GM21447 (cell line): ENCODE measurements around the gene ZDHHC14.
"Not testable (repeated sequence)": the region's sequence is repeated elsewhere in the genome, so short reads cannot be mapped to it uniquely, and the experiment has no call there.

Experiments used
- ATAC-seq: cut with Tn5 transposase; IDR thresholded peaks from one replicate; pipeline ENCODE4 v1.9.1; 2021; ENCODE audit not compliant: unreplicated experiment

Gene ZDHHC14

GRCh38 chr6:157462956-157463742 is 82.2 kb downstream of the ZDHHC14 start:
- no peak for ATAC-seq

DNA sequence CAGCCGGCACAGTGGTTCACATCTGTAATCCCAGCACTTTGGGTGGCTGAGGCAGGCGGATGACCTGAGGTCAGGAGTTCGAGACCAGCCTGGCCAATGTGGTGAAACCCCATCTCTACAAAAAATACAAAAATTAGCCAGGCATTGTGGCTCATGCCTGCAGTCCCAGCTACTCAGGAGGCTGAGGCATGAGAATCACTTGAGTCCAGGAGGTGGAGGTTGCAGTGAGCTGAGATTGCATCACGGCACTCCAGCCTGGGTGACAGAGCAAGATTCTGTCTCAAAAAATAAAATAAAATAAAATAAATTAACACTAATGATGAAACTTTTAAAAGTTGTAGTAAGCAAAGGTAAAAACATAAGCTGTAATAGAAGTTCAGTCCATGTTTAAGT is 82.7 kb downstream of the ZDHHC14 start:
- not testable (repeated sequence) for ATAC-seq

GRCh38 chr6:157464653-157465535 is 83.9 kb downstream of the ZDHHC14 start:
- peak; percentile 58 for ATAC-seq

DNA sequence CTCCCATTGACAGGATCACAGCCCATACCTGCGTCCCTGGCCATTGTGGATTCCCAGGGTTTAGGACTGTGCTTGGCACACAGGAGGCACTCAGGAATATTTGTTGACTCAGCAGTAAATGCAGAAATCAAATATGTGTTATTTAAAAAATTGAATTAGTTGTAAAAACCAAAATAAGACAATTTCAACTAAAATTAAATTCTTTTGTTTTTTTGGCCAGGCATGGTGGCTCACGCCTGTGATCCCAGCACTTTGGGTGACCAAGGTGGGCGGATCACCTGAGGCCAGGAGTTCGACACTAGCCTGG is 85.3 kb downstream of the ZDHHC14 start:
- ATAC-seq = no peak

GRCh38 chr6:157467339-157467738 is 86.3 kb downstream of the ZDHHC14 start:
- ATAC-seq = not testable (repeated sequence)

DNA sequence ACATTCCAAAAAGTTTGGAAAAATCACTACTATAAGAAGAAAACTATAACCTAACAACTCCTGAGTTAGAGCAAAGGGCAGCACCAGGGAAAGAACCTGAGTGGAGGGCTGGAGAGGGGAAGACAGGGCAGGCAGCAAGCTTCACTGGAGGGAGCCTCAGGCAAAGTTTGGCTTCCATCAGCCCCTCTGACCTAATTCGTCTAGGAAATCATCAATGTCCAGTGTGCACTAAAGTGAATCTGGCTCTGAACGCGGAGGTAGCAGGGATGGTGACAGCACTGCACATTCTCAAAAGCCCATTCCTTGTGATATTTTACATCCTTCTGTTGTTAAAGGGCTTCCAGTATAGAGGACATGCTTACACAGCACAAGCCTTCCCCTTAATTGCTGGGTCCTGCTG is 87.1 kb downstream of the ZDHHC14 start:
- no peak for ATAC-seq

DNA sequence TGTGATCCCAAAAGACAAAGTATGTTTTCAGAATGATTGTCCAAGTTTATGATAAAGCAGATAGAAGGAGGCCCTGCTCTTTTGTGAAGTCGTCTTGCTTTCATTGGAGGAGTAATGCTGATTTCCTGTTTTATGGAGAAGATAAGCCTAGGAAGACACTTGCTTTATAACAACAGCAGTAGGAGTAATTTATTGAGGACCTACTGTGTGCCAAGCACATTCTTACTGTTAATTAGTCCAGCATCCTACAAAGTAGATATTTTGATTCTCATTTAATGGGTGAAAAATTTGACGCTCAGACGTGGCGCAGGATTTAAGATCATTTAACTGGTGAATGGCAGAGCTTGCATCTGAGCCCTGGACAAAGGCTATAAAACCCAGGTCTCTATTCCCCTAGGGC is 87.6 kb downstream of the ZDHHC14 start:
- no peak for ATAC-seq

DNA sequence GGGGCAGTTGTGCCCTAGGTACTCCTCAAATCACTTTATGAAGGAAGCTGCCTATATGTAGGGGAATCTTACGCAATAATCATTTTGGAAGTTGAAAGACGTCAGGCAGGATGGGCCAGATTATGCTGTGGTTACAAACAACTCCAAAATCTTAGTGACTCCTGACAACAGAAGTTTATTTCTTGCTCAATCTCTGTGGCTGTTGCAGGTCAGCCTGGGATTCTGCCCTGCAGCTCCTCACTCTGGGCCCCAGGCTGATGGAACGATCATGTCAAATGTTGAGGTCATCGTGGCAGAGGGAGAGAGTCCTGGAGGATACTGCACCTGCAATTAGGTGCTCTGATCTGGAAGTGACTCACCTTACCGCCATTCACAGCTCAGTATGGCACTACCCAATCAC is 88.4 kb downstream of the ZDHHC14 start:
- ATAC-seq = no peak

- no peak for ATAC-seq
Observed at GRCh38 chr6:157471077-157471686, 90.2 kb downstream of the ZDHHC14 start.

GRCh38 chr6:157471895-157472686 is 91.1 kb downstream of the ZDHHC14 start:
- ATAC-seq = no peak

DNA sequence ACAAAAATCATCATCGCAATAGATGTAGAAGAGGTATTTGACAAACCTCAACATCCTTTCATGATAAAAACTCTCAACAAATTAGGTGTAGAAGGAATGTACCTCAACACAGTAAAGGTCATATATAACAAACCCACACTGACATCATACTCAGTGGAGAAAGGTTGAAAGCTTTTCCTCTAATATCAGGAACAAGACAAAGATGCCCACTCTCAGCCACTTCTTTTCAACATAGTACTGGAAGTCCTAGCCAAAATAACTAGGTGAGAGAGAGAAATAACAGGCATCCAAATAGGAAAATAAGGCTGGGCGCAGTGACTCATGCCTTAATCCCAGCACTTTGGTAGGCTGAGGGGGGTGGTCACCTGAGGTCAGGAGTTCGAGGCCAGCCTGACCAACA is 95.8 kb downstream of the ZDHHC14 start:
- no peak for ATAC-seq

DNA sequence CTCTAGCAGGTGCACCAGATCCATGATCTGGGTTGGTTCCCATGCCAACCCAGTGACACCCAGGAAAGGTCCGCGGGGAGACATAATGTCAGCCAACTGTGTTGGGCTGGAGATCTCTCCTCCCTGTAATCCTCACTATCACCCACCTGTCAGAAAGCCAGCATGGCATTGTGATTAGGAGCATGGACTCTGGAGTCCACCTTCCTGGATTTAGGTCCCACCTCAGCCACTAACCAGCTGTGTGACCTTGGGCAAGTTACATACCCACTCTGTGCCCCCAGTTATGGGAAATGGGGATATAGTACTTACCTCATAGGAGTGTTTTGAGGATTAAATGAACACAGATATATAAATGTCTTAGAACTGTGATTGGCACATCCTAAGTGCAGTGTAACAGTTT is 97.9 kb downstream of the ZDHHC14 start:
- no peak for ATAC-seq

GRCh38 chr6:157479464-157480303 is 98.7 kb downstream of the ZDHHC14 start:
- ATAC-seq = no peak

GRCh38 chr6:157481189-157481864 is 100.3 kb downstream of the ZDHHC14 start:
- no peak for ATAC-seq

DNA sequence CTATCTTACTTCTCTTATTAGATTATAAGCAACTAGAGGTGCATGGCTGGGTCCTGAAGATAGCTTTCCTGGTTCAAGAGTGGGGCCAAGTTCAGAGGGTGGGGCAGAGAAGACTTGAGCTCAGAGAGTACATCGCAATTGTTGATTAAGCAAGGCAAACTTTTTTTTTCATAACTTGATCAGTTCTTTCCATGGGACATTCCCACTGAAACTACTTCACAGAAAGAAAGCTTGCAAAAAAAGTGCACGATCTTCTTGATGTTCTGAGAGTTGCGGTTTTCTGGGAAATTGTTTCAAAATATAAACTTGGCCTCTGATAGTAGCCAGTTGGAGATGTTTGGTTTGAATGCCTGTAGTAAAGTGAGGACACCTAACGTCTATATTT is 100.9 kb downstream of the ZDHHC14 start:
- ATAC-seq = no peak

DNA sequence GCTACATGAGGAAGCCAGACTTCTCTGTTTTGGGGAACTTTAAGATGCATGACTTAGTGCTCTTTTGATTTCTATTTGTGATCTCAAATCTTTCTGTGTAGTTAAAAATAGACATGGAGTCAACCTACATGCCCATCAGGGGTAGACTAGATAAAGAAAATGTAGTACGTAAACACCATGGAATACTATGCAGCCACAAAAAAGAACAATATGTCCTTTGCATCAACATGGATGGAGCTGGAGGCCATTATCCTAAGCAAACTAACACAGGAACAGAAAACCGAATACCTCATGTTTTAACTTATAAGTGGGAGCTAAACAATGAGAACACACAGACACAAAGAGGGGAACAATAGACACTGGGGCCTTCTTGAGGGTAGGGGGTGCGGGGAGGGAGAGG is 102.8 kb downstream of the ZDHHC14 start:
- no peak for ATAC-seq

GRCh38 chr6:157484181-157484580 is 103.2 kb downstream of the ZDHHC14 start:
- no peak for ATAC-seq

GRCh38 chr6:157486572-157486971 is 105.6 kb downstream of the ZDHHC14 start:
- ATAC-seq = no peak

- ATAC-seq = no peak
Observed at GRCh38 chr6:157487110-157487773, 106.3 kb downstream of the ZDHHC14 start.
